Psoas muscle (tissue), 8 donors: ENCODE measurements around the gene DOCK3. TPM values are rescaled to one million over a fixed set of nuclear protein-coding genes. Genes with fewer than 3 reads are reported as not detected.
A peak's percentile ranks its signal among the peaks of the same experiment; 100 is the strongest.

Source experiments
- ATAC-seq, 4 donors: fragments of 200-7000 bp; cut with Tn5 transposase; one replicate each; pipeline ENCODE4 v1.9.1; 2020; ENCODE audit warnings: moderate library complexity in 3 of 4, mild to moderate bottlenecking in 2 of 4
- DNase-seq, 2 donors: peaks; one replicate each; pipeline ENCODE4 v3.0.0-alpha.2; 2020
- H3K27ac ChIP-seq: fragments of 200-600 bp; one replicate; pipeline ENCODE4 v1.8.0; 2022
- H3K27me3 ChIP-seq, 3 donors: fragments of 200-600 bp in 1 of 3; one replicate each; pipeline versions ENCODE4 v1.6.1 to v1.8.0; 2013 to 2022; ENCODE audit warnings: low read length in 2 of 3, mild to moderate bottlenecking in 2 of 3, moderate library complexity in 1 of 3; ENCODE audit not compliant: insufficient read depth in 3 of 3
- H3K36me3 ChIP-seq, 2 donors: fragments of 200-600 bp in 1 of 2; one replicate each; pipeline versions ENCODE4 v1.6.1 to v1.8.0; 2013 to 2022; ENCODE audit warnings: low read depth in 1 of 2, mild to moderate bottlenecking in 1 of 2, moderate library complexity in 1 of 2; ENCODE audit not compliant: insufficient read depth in 1 of 2
- H3K4me1 ChIP-seq: fragments of 200-600 bp; one replicate; pipeline ENCODE4 v1.8.0; 2022
- H3K4me3 ChIP-seq: fragments of 200-600 bp; one replicate; pipeline ENCODE4 v1.8.0; 2022; ENCODE audit warnings: mild to moderate bottlenecking
- H3K9me3 ChIP-seq: fragments of 200-600 bp; one replicate; pipeline ENCODE4 v1.8.0; 2022
- CTCF ChIP-seq: fragments of 200-600 bp; IDR thresholded peaks from one replicate; pipeline ENCODE4 v1.8.0; 2022; ENCODE audit warnings: antibody characterized with exemption
- WGBS, 3 donors: extraction: QIAGEN DNeasy Blood & Tissue Kit; methylation state at CpG; one replicate each; pipeline versions ENCODE4 v1.1.6 to v1.1.7; 2013; 5-methylcytosine and 5-hydroxymethylcytosine counted together
- intact Hi-C, 2 donors: fragments of 100-400 bp; cut with DNase I; formaldehyde crosslinking; loops; one replicate each; pipeline versions ENCODE4 v1.11.0 to v1.14.2; 2022
- polyA plus RNA-seq, 3 donors: library from polyadenylated mRNA; stranded (reverse); fragments of 200-250 nt; gene quantifications; one replicate each; pipeline ENCODE4 v1.2.3, GENCODE V29; 2013
- total RNA-seq, 4 donors: library from RNA; stranded (reverse); fragmentation: NEBNext Ultra II Directional in 2 of 4; extraction: Animal tissue kit (Norgen Biotek cat#: 25700) in 2 of 4; gene quantifications; one replicate each; pipeline versions ENCODE4 v1.2.1 to v1.2.4, GENCODE V29; 2021 to 2023
- donor health status: healthy with polysubstance abuse.
- donor health status: DM: no; HTN: no; CAD: no; lungs with moderate emphysema.
- donor health status: Bipolar disorder and iron deficiency.
- donor health status: healthy.
- donor health status: DM: yes; HTN: yes; CAD: no.
- donor health status: DM: no; HTN: no; CAD: no.
- donor health status: DM: no; HTN: no; CAD: no.
- donor health status: DM: yes; HTN: yes; CAD: no.

The DOCK3 gene
- total and polyA plus RNA-seq, 7 donors: 0.01 to 0.91 (median 0.87) TPM

GRCh38 chr3:51392355-51393133, 717.8 kb downstream of the DOCK3 start:
- Histone ChIP-seq H3K9me3 (no peaks in the 10 kb centered on the region), H3K27ac (peak overlapping the region; percentile 90), H3K27me3 (no peaks in the 10 kb centered on the region), H3K36me3 (peaks cover 3 to 69% of the 10 kb centered on the region in 2 donors), H3K4me1 (peaks cover 51% of the 10 kb centered on the region), H3K4me3 (peak overlapping the region; percentile 88)
- DNase-seq (no peak), ATAC-seq (no peak)
- WGBS, 3 donors: 88 to 92% (median 88%) methylated on average over 42 of the region's 42 CpGs
- no peak for TF ChIP-seq CTCF
- intact Hi-C loops: loop anchor here (5.0 to 10.0 kb wide), 4 partner anchors 282 to 820 kb away; partner anchors contain the start of genes MAPKAPK3 (in 1 of the 2) and TEX264 (in 1 of the 2)

GRCh38 chr3:51393134-51393495, 718.4 kb downstream of the DOCK3 start:
- Histone ChIP-seq H3K4me1 (peaks cover 51% of the 10 kb centered on the region), H3K27ac (no peak overlapping the region), H3K4me3 (no peak overlapping the region), H3K9me3 (no peaks in the 10 kb centered on the region), H3K27me3 (no peaks in the 10 kb centered on the region), H3K36me3 (peaks cover 3 to 69% of the 10 kb centered on the region in 2 donors)
- ATAC-seq (no peak), DNase-seq (no peak)
- 93 to 96% (median 94%) methylated on average over 17 of the region's 17 CpGs for WGBS, 3 donors
- TF ChIP-seq CTCF: no peak
- intact Hi-C loops: loop anchor here (5.0 to 10.0 kb wide), 4 partner anchors 282 to 821 kb away; partner anchors contain the start of genes MAPKAPK3 (in 1 of the 2) and TEX264 (in 1 of the 2)

GRCh38 chr3:51393564-51393963, 718.8 kb downstream of the DOCK3 start:
- Histone ChIP-seq H3K9me3 (no peaks in the 10 kb centered on the region), H3K4me3 (no peak overlapping the region), H3K36me3 (peaks cover 3 to 69% of the 10 kb centered on the region in 2 donors), H3K4me1 (peaks cover 51% of the 10 kb centered on the region), H3K27ac (peak overlapping the region; percentile 39), H3K27me3 (no peaks in the 10 kb centered on the region)
- DNase-seq: no peak
- WGBS, 3 donors: 87 to 89% (median 87%) methylated on average over 14 of the region's 14 CpGs
- no peak for TF ChIP-seq CTCF
- no peak for ATAC-seq
- intact Hi-C loops: loop anchor here (5.0 to 10.0 kb wide), 4 partner anchors 281 to 821 kb away; partner anchors contain the start of genes MAPKAPK3 (in 1 of the 2) and TEX264 (in 1 of the 2)

- WGBS, 3 donors: 77 to 80% (median 79%) methylated on average over 5 of the region's 5 CpGs
- H3K27ac ChIP-seq: peak overlapping the region; percentile 9
- H3K36me3 ChIP-seq: peaks cover 0 to 73% of the 10 kb centered on the region in 2 donors
- DNase-seq: no peak
- TF ChIP-seq CTCF: no peak
- peak overlapping the region; percentile 8 for H3K4me3 ChIP-seq
- H3K9me3 ChIP-seq: no peaks in the 10 kb centered on the region
- no peaks in the 10 kb centered on the region for H3K27me3 ChIP-seq
- intact Hi-C loops: loop anchor here (5.0 to 10.0 kb wide), 4 partner anchors 280 to 822 kb away; partner anchors contain the start of genes MAPKAPK3 (in 1 of the 2) and TEX264 (in 1 of the 2)
- ATAC-seq: no peak
- H3K4me1 ChIP-seq: peaks cover 49% of the 10 kb centered on the region
These were observed 719.8 kb downstream of the DOCK3 start for GRCh38 chr3:51394541-51394940.
